Caco-2 (cell line): ENCODE measurements around the gene SH3BP4. TPM values are rescaled to one million over a fixed set of nuclear protein-coding genes. Genes with fewer than 3 reads are reported as not detected.

Source experiments
- BruUV-seq: library from RNA; stranded (reverse); fragments of 400-500 nt; replicated peaks from 2 replicates; lab custom pipeline; 2021; lab: Mats Ljungman, UMichigan
- CTCF ChIA-PET: fragments of 300-600 bp; sonication (Branson Sonifier 250); formaldehyde crosslinking; loops from one replicate; lab custom pipeline; 2022; ENCODE audit warnings: antibody characterized with exemption; lab: Charles Lee
- POLR2A ChIA-PET: fragments of 300-600 bp; sonication (Branson Sonifier 250); formaldehyde crosslinking; loops from one replicate; lab custom pipeline; 2022; ENCODE audit warnings: antibody characterized with exemption; lab: Charles Lee
- DNase-seq, 2 experiments: peaks; one replicate each; pipeline versions ENCODE4 v3.0.0 to v3.0.0-alpha.2; 2020 to 2022
- H3K27me3 ChIP-seq: replicated peaks from 2 replicates; pipeline ENCODE4 v1.6.0; 2011; ENCODE audit warnings: low read length; ENCODE audit not compliant: control insufficient read depth, insufficient read depth
- H3K36me3 ChIP-seq: 2 replicates; pipeline ENCODE4 v1.5.1; 2011; ENCODE audit warnings: low read length; ENCODE audit not compliant: control insufficient read depth, insufficient read depth
- H3K4me1 ChIP-seq: fragments of 250-450 bp; sonication (Bioruptor Pico); 2 replicates; pipeline ENCODE4 v1.5.1; 2020; ENCODE audit warnings: mild to moderate bottlenecking
- H3K4me3 ChIP-seq: 2 replicates; pipeline ENCODE4 v1.5.1; 2011; ENCODE audit warnings: low read depth, mild to moderate bottlenecking, control low read depth, low read length
- H3K9me3 ChIP-seq: fragments of 250-450 bp; sonication (Bioruptor Pico); 2 replicates; pipeline ENCODE4 v1.5.1; 2020; ENCODE audit warnings: mild to moderate bottlenecking, moderate library complexity
- H3K27ac Mint-ChIP-seq: one replicate; pipeline ENCODE4 v1.8.0; 2022; ENCODE audit warnings: mixed read lengths; ENCODE audit not compliant: unreplicated experiment
- H3K27me3 Mint-ChIP-seq: one replicate; pipeline ENCODE4 v1.8.0; 2022; ENCODE audit warnings: mixed read lengths; ENCODE audit not compliant: insufficient read depth, unreplicated experiment
- H3K36me3 Mint-ChIP-seq: one replicate; pipeline ENCODE4 v1.8.0; 2022; ENCODE audit warnings: mild to moderate bottlenecking, mixed read lengths; ENCODE audit not compliant: insufficient read depth, unreplicated experiment
- H3K4me1 Mint-ChIP-seq: one replicate; pipeline ENCODE4 v1.8.0; 2022; ENCODE audit warnings: low read depth, mixed read lengths; ENCODE audit not compliant: unreplicated experiment
- H3K4me3 Mint-ChIP-seq: one replicate; pipeline ENCODE4 v1.8.0; 2022; ENCODE audit warnings: mild to moderate bottlenecking, moderate library complexity, mixed read lengths; ENCODE audit not compliant: unreplicated experiment
- H3K9me3 Mint-ChIP-seq: one replicate; pipeline ENCODE4 v1.8.0; 2022; ENCODE audit warnings: mixed read lengths; ENCODE audit not compliant: unreplicated experiment
- intact Hi-C: fragments of 100-400 bp; cut with micrococcal nuclease; formaldehyde crosslinking; loops from one replicate; pipeline ENCODE4 v1.10.0; 2022; ENCODE audit not compliant: unreplicated experiment
- total RNA-seq: library from RNA; stranded (reverse); gene quantifications from 2 replicates; pipeline ENCODE4 v1.2.3, GENCODE V29; 2022
- TF ChIP-seq, protein P1 (sequence below), 2 experiments: fragments of 200-600 bp in 1 of 2; IDR thresholded peaks; 1 replicate in 1 of 2; 2 replicates in 1 of 2; pipeline versions ENCODE4 v1.5.1 to v1.8.0; 2011 to 2022; ENCODE audit warnings: antibody characterized with exemption in 1 of 2, control low read depth in 1 of 2, inconsistent platforms in 1 of 2, low read depth in 1 of 2, low read length in 1 of 2, mild to moderate bottlenecking in 1 of 2, moderate library complexity in 1 of 2; ENCODE audit not compliant: insufficient read depth in 1 of 2, severe bottlenecking in 1 of 2, unreplicated experiment in 1 of 2

SH3BP4 gene
- total RNA-seq, 1 experiment from 2014 or later, result 29.9 TPM

DNA sequence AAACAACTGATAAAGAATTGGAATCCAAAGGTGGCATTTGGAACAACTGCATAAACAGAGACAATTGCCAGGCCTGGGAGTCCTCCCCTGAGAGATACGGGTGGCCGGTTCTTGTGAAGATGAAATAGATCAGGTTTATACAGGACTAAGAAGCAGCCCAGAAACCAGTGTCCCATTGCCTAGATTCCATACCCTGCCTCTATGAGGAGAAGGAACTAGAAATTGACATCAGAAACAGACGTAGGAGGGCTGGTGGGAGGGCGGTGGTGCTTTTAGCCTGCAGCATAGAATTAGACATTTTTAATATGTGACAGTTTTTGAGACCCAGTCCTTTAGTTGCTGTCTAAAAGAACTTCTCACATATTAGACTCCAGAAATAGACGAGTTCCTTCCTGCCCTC is 11.8 kb upstream of the SH3BP4 start:
- Histone ChIP-seq H3K4me1 (no peaks in the 10 kb centered on the region), H3K9me3 (no peaks in the 10 kb centered on the region), H3K36me3 (no peaks in the 10 kb centered on the region), H3K4me3 (no peak overlapping the region), H3K27me3 (no peaks in the 10 kb centered on the region)
- intact Hi-C loops, result no loop called here
- ChIA-PET POLR2A (no interaction called here), CTCF (no interaction called here)
- Mint-ChIP-seq H3K36me3 (no peaks in the 10 kb centered on the region), H3K4me1 (no peaks in the 10 kb centered on the region), H3K4me3 (no peak overlapping the region), H3K27me3 (no peaks in the 10 kb centered on the region), H3K9me3 (peaks cover 10% of the 10 kb centered on the region), H3K27ac (no peak overlapping the region)
- TF ChIP-seq, protein P1, sequence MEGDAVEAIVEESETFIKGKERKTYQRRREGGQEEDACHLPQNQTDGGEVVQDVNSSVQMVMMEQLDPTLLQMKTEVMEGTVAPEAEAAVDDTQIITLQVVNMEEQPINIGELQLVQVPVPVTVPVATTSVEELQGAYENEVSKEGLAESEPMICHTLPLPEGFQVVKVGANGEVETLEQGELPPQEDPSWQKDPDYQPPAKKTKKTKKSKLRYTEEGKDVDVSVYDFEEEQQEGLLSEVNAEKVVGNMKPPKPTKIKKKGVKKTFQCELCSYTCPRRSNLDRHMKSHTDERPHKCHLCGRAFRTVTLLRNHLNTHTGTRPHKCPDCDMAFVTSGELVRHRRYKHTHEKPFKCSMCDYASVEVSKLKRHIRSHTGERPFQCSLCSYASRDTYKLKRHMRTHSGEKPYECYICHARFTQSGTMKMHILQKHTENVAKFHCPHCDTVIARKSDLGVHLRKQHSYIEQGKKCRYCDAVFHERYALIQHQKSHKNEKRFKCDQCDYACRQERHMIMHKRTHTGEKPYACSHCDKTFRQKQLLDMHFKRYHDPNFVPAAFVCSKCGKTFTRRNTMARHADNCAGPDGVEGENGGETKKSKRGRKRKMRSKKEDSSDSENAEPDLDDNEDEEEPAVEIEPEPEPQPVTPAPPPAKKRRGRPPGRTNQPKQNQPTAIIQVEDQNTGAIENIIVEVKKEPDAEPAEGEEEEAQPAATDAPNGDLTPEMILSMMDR (IDR thresholded peaks at IDR 0.05; ENCODE audit: insufficient read depth in 1 of 2, low read depth in 1 of 2, low read length in 1 of 2, severe bottlenecking in 1 of 2, unreplicated experiment in 1 of 2), result no peak
- DNase-seq, result no peak
- BruUV-seq, result no TSS peak

DNA sequence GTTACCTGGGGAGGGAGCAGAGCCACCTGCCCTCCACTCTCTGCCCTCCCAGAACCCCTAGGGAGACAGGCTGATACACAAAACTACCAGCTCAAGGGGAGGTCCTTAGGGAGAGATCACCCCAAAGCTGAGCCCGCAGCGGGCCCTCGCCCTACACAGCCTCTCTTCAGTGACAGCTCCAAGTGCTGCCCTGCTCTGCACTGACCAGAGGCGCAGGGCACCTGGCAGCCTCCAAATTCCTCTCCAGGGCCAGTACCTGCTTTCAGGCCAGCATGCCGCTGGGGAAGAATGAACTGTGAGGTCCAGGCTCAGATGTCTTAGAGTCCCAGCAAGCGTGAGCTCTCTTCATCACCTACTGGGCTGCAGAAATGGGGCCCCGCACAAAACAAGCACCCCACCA is 11.3 kb upstream of the SH3BP4 start:
- no peak overlapping the region for H3K27ac Mint-ChIP-seq
- H3K4me3 Mint-ChIP-seq, result no peak overlapping the region
- TF ChIP-seq, protein P1 (IDR thresholded peaks at IDR 0.05; ENCODE audit: insufficient read depth in 1 of 2, low read depth in 1 of 2, low read length in 1 of 2, severe bottlenecking in 1 of 2, unreplicated experiment in 1 of 2), result no peak
- POLR2A ChIA-PET, result no interaction called here
- peaks cover 10% of the 10 kb centered on the region for H3K9me3 Mint-ChIP-seq
- no peaks in the 10 kb centered on the region for H3K9me3 ChIP-seq
- H3K36me3 ChIP-seq, result no peaks in the 10 kb centered on the region
- CTCF ChIA-PET, result no interaction called here
- no TSS peak for BruUV-seq
- intact Hi-C loops, result no loop called here
- H3K4me1 ChIP-seq, result no peaks in the 10 kb centered on the region
- no peaks in the 10 kb centered on the region for H3K27me3 ChIP-seq
- H3K36me3 Mint-ChIP-seq, result no peaks in the 10 kb centered on the region
- no peaks in the 10 kb centered on the region for H3K27me3 Mint-ChIP-seq
- H3K4me3 ChIP-seq, result no peak overlapping the region
- no peaks in the 10 kb centered on the region for H3K4me1 Mint-ChIP-seq
- no peak for DNase-seq

DNA sequence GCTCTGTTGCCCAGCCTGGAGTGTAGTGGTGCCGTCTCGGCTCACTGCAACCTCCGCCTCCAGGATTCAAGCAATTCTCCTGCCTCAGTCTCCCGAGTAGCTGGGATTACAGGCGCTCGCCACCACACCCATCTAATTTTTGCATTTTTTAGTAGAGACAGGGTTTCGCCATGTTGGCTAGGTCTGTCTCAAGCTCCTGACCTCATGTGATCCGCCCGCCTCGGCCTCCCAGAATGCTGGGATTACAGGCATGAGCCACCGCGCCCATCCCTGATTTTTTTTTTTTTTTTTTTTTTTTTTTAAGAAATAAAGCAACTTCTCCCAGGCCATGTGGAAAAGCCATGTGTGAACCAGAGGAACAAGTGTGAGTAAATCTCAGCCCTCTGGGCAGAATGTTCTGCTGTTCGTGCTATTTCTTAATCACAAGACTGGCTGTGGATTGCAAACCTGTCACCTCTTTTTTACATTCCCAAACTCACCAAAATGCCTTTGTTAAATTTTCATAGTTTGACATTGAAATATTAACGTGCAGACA is 6.4 kb upstream of the SH3BP4 start:
- POLR2A ChIA-PET, result no interaction called here
- Histone ChIP-seq H3K9me3 (no peaks in the 10 kb centered on the region), H3K36me3 (no peaks in the 10 kb centered on the region), H3K4me3 (no peak overlapping the region), H3K27me3 (no peaks in the 10 kb centered on the region), H3K4me1 (no peaks in the 10 kb centered on the region)
- Mint-ChIP-seq H3K4me3 (no peak overlapping the region), H3K27me3 (no peaks in the 10 kb centered on the region), H3K27ac (no peak overlapping the region), H3K9me3 (peaks cover 10% of the 10 kb centered on the region), H3K36me3 (no peaks in the 10 kb centered on the region), H3K4me1 (peaks cover 15% of the 10 kb centered on the region)
- no peak for DNase-seq
- CTCF ChIA-PET, result interaction anchor here (0.6 kb wide), 2 partner anchors 15 to 496 kb away, joined by 4 to 6 read pairs; no protein-coding TSS in a partner anchor
- BruUV-seq, result no TSS peak
- TF ChIP-seq, protein P1 (IDR thresholded peaks at IDR 0.05; ENCODE audit: insufficient read depth in 1 of 2, low read depth in 1 of 2, low read length in 1 of 2, severe bottlenecking in 1 of 2, unreplicated experiment in 1 of 2), result no peak
- intact Hi-C loops, result no loop called here
